ENCODE results near the gene YBX2. TPM values are rescaled to one million over a fixed set of nuclear protein-coding genes. Genes with fewer than 3 reads are reported as not detected.

Gene YBX2
- polyA plus RNA-seq, 1 donor (not counting 4 experiments of a cell fraction or from before 2014, with no cell fraction given) = 0.05 TPM

- FAIRE-seq = no peak
- no peaks in the 10 kb centered on the region for H3K9me3 ChIP-seq (ENCODE audit: control insufficient read depth, low read depth, low read length)
- no peak overlapping the region for H2AFZ ChIP-seq (ENCODE audit: control insufficient read depth, low read length)
- peak overlapping the region; percentile 27 for H3K4me2 ChIP-seq (ENCODE audit: control insufficient read depth, extremely low read depth, insufficient read depth, low read depth, low read length)
- peak overlapping the region; percentile 46 for H3K27ac ChIP-seq (ENCODE audit: control insufficient read depth, insufficient read depth, low read length)
- dilution Hi-C loops (cut with MboI; ENCODE audit: extremely low pct_ligation_motif_present, low sequenced_read_pairs) = no loop called here
- H3K79me2 ChIP-seq (ENCODE audit: control insufficient read depth, insufficient read depth, low read length) = peaks cover under 1% of the 10 kb centered on the region
- no peaks in the 10 kb centered on the region for H3K9me1 ChIP-seq (ENCODE audit: control insufficient read depth, extremely low read depth, insufficient read depth, low read length)
- peaks cover 7 to 36% of the 10 kb centered on the region in 2 experiments for H3K36me3 ChIP-seq (ENCODE audit: control insufficient read depth in 2 of 2, extremely low read depth in 1 of 2, insufficient read depth in 2 of 2, low read length in 2 of 2)
- no peak for TF ChIP-seq EZH2 (IDR thresholded peaks at IDR 0.05; ENCODE audit: low read length)
- TF ChIP-seq, protein P1, sequence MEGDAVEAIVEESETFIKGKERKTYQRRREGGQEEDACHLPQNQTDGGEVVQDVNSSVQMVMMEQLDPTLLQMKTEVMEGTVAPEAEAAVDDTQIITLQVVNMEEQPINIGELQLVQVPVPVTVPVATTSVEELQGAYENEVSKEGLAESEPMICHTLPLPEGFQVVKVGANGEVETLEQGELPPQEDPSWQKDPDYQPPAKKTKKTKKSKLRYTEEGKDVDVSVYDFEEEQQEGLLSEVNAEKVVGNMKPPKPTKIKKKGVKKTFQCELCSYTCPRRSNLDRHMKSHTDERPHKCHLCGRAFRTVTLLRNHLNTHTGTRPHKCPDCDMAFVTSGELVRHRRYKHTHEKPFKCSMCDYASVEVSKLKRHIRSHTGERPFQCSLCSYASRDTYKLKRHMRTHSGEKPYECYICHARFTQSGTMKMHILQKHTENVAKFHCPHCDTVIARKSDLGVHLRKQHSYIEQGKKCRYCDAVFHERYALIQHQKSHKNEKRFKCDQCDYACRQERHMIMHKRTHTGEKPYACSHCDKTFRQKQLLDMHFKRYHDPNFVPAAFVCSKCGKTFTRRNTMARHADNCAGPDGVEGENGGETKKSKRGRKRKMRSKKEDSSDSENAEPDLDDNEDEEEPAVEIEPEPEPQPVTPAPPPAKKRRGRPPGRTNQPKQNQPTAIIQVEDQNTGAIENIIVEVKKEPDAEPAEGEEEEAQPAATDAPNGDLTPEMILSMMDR (optimal IDR thresholded peaks at IDR 0.05 in 1 of 3, IDR thresholded peaks at IDR 0.05 in 1 of 3, conservative IDR thresholded peaks at IDR 0.05 in 1 of 3; ENCODE audit: extremely low read depth in 1 of 3, insufficient read depth in 2 of 3, low read length in 3 of 3) = no peak
- H3K4me3 ChIP-seq (ENCODE audit: control insufficient read depth in 2 of 3, extremely low read depth in 1 of 3, insufficient read depth in 2 of 3, low read depth in 1 of 3, low read length in 3 of 3) = no peak overlapping the region
- H3K27me3 ChIP-seq (ENCODE audit: control insufficient read depth, extremely low read depth, insufficient read depth, low read length) = no peaks in the 10 kb centered on the region
- no peak for DNase-seq (ENCODE audit: low read depth, low spot score)
- no peaks in the 10 kb centered on the region for H4K20me1 ChIP-seq (ENCODE audit: control insufficient read depth, extremely low read depth, insufficient read depth, low read length)
- peaks cover 34% of the 10 kb centered on the region for H3K4me1 ChIP-seq (ENCODE audit: control insufficient read depth, extremely low read depth, insufficient read depth, low read length)
- no peak overlapping the region for H3K9ac ChIP-seq (ENCODE audit: control insufficient read depth, extremely low read depth, insufficient read depth, low read length)
Observed at GRCh38 chr17:7259555-7259889, 34.9 kb downstream of the YBX2 start.

DNA sequence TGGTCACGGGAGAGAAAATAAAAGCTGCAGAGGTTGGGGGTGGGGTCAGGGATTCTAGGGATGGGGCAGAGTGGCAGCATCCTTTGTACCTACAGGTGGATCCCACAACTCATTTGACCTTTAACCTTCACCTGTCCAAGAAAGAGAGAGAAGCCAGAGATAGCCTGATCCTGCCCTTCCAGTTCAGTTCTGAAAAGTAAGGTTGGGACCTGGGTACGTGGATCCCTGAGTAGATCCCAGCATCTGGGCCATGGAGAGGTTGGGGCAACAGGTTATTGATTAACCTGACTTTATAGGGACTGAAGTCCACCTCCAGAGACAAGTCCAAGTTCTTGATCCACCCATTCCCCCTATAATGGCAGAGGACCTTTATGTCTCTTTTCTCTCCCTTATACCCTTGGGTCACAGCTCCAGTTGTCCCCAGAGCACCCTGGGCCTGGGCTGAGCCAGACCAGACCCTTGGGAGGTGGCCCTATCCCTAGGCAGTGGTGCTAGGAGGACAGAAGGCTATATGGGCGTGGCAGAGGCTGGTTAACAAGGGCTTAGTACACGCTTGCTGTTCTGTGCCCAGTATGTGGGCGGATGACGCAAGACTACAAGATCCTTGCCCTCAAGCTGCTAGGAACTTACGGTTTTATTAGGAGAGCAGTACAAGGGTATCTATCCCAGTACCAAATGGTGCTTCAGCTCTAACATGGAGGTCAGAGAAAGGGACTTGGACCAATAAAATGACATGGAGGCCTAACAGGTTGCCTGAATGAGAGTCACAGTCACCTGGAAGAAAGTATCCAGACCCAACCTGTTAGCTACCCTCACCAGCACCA is 35.5 kb downstream of the YBX2 start:
- dilution Hi-C loops (cut with MboI; ENCODE audit: extremely low pct_ligation_motif_present, low sequenced_read_pairs) = no loop called here
- Histone ChIP-seq H3K27me3 (ENCODE audit: control insufficient read depth, extremely low read depth, insufficient read depth, low read length) (no peaks in the 10 kb centered on the region), H3K9ac (ENCODE audit: control insufficient read depth, extremely low read depth, insufficient read depth, low read length) (peak overlapping the region; percentile 6), H3K4me3 (ENCODE audit: control insufficient read depth in 2 of 3, extremely low read depth in 1 of 3, insufficient read depth in 2 of 3, low read depth in 1 of 3, low read length in 3 of 3) (no peak overlapping the region), H3K9me3 (ENCODE audit: control insufficient read depth, low read depth, low read length) (no peaks in the 10 kb centered on the region), H3K27ac (ENCODE audit: control insufficient read depth, insufficient read depth, low read length) (peak overlapping the region; percentile 46), H4K20me1 (ENCODE audit: control insufficient read depth, extremely low read depth, insufficient read depth, low read length) (no peaks in the 10 kb centered on the region), H3K4me2 (ENCODE audit: control insufficient read depth, extremely low read depth, insufficient read depth, low read depth, low read length) (peak overlapping the region; percentile 27), H3K4me1 (ENCODE audit: control insufficient read depth, extremely low read depth, insufficient read depth, low read length) (peaks cover 34% of the 10 kb centered on the region), H3K9me1 (ENCODE audit: control insufficient read depth, extremely low read depth, insufficient read depth, low read length) (no peaks in the 10 kb centered on the region), H3K36me3 (ENCODE audit: control insufficient read depth in 2 of 2, extremely low read depth in 1 of 2, insufficient read depth in 2 of 2, low read length in 2 of 2) (peaks cover 8 to 40% of the 10 kb centered on the region in 2 experiments), H2AFZ (ENCODE audit: control insufficient read depth, low read length) (no peak overlapping the region), H3K79me2 (ENCODE audit: control insufficient read depth, insufficient read depth, low read length) (peaks cover 3% of the 10 kb centered on the region)
- no peak for TF ChIP-seq EZH2 (IDR thresholded peaks at IDR 0.05; ENCODE audit: low read length)
- TF ChIP-seq, protein P1 (optimal IDR thresholded peaks at IDR 0.05 in 1 of 3, IDR thresholded peaks at IDR 0.05 in 1 of 3, conservative IDR thresholded peaks at IDR 0.05 in 1 of 3; ENCODE audit: extremely low read depth in 1 of 3, insufficient read depth in 2 of 3, low read length in 3 of 3) = no peak
- FAIRE-seq (peak; percentile 82), DNase-seq (ENCODE audit: low read depth, low spot score) (no peak)
